ENCODE data around the gene NPIPA7. TPM values are rescaled to one million over a fixed set of nuclear protein-coding genes. Genes with fewer than 3 reads are reported as not detected.

Gene NPIPA7
- 0.89 and 1.2 TPM in 2 replicates for total RNA-seq

DNA sequence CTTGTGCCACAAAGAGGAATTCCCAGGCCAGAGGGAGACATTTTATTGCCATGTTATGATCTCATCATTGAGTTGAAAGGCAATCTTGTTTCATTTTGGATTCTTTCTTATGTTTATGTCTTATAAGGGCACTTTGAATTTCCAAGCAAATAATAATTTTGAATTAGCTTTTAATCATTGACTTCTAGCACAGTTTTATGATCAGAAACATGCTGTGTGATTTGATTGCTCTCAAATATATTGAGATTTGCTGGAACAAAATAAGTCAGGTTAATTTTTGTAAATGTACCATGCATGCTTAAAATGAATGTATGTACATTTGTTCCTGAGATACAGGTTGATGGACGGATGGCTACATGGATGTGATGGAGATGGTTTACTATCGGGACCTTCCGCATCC lies at the start of gene NPIPA7:
Gene NPIPA7 (plus strand): TSS at position 301 of the 400 bp plus-strand sequence. CDS start 105 bp downstream, outside the sequence.

Other genes with a start within 250 kb of the NPIPA7 start
- 0.18 and 0.59 TPM in 2 replicates for gene ABCC6, start 155.6 kb upstream of the NPIPA7 start, total RNA-seq
- 151 and 188 TPM in 2 replicates for gene NOMO3, start 146.6 kb upstream of the NPIPA7 start, total RNA-seq

All from smooth muscle cell of the umbilical artery (primary cell).